Astrocyte of the cerebellum (primary cell): ENCODE results near the gene NPY1R.

Experiments
- DNase-seq: peaks from one replicate; pipeline ENCODE4 v3.0.0-alpha.2; 2011; ENCODE audit warnings: low read depth
- H3K4me3 ChIP-seq: 2 replicates; pipeline ENCODE4 v1.5.1; 2011; ENCODE audit warnings: mild to moderate bottlenecking, low read depth, low read length, moderate library complexity
- CTCF ChIP-seq: IDR thresholded peaks from 2 replicates; pipeline ENCODE4 v1.5.1; 2012; ENCODE audit warnings: low read length, low read depth, moderate library complexity, mild to moderate bottlenecking; ENCODE audit errors: missing control alignments
- in situ Hi-C: cut with HindIII; loops from 2 replicates; pipeline ENCODE4 v1.10.0; 2017; ENCODE audit warnings: low sequenced_read_pairs

Gene NPY1R

GRCh38 chr4:163284304-163284703 lies 48.1 kb downstream of the NPY1R start:
- in situ Hi-C loops, result no loop called here
- TF ChIP-seq CTCF, result no peak
- no peak for DNase-seq

GRCh38 chr4:163280703-163281519 lies 51.5 kb downstream of the NPY1R start:
- no peak for DNase-seq
- no peak for TF ChIP-seq CTCF
- in situ Hi-C loops, result no loop called here
- no peak overlapping the region for H3K4me3 ChIP-seq

More at GRCh38 chr4:163284304-163284703, 48.1 kb downstream of the NPY1R start:
- H3K4me3 ChIP-seq, result no peak overlapping the region

- DNase-seq, result no peak
- no peak for TF ChIP-seq CTCF
- no peak overlapping the region for H3K4me3 ChIP-seq
- in situ Hi-C loops, result no loop called here
These were observed 52.7 kb downstream of the NPY1R start for GRCh38 chr4:163279713-163280112.

- H3K4me3 ChIP-seq, result no peak overlapping the region
- no peak for DNase-seq
- in situ Hi-C loops, result no loop called here
- no peak for TF ChIP-seq CTCF
These were observed 57.5 kb downstream of the NPY1R start for GRCh38 chr4:163274861-163275260.
